Measurements from ENCODE around the gene SCGB1D2.

Gene SCGB1D2

GRCh38 chr11:62280452-62280851 is 38.4 kb downstream of the SCGB1D2 start:
- no peaks in the 10 kb centered on the region for H3K4me1 Mint-ChIP-seq (ENCODE audit: low read depth)
- no peaks in the 10 kb centered on the region for H3K9me3 Mint-ChIP-seq (ENCODE audit: low read depth)
- H3K27ac Mint-ChIP-seq: no peak overlapping the region
- H3K4me3 Mint-ChIP-seq: no peak overlapping the region
- H3K36me3 Mint-ChIP-seq: no peaks in the 10 kb centered on the region
- peaks cover 3% of the 10 kb centered on the region for H3K27me3 Mint-ChIP-seq
